HG03457 (cell line): Measurements from ENCODE around the gene CKM.
"Not testable (repeated sequence)": the region's sequence is repeated elsewhere in the genome, so short reads cannot be mapped to it uniquely, and the experiment has no call there.

Experiments used
- ATAC-seq: cut with Tn5 transposase; IDR thresholded peaks from one replicate; pipeline ENCODE4 v1.9.1; 2021; ENCODE audit warnings: moderate number of reproducible peaks; ENCODE audit not compliant: unreplicated experiment

Gene CKM

GRCh38 chr19:45321848-45322247 is 827 bp downstream of the CKM start:
- ATAC-seq, result no peak

GRCh38 chr19:45320997-45321775 is 1.5 kb downstream of the CKM start:
- ATAC-seq, result no peak

GRCh38 chr19:45315304-45315703 is 7.4 kb downstream of the CKM start:
- ATAC-seq, result no peak

GRCh38 chr19:45314708-45315245 is 7.9 kb downstream of the CKM start:
- no peak for ATAC-seq

- ATAC-seq, result not testable (repeated sequence)
These were observed 10.4 kb downstream of the CKM start for GRCh38 chr19:45312285-45312684.

DNA sequence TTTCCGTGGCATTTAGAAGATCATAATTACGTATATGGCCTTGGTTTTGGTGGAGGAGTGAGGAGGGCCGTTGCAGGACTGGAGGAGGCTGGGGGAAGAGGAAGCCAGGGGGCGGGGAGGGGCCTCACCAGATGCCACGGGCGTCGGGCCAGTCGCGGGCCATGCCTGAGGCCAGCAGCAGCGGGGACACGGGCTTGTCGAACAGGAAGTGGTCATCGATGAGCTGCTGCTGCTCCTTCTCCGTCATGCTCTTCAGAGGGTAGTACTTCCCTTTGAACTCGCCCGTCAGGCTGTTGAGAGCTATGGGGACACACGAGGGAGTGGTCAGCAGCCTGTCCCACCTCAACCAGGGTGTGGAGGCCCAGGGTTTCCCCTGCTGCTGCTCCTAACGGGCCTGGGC is 11.1 kb downstream of the CKM start:
- ATAC-seq, result no peak

GRCh38 chr19:45309322-45309721 is 13.4 kb downstream of the CKM start:
- ATAC-seq, result not testable (repeated sequence)

GRCh38 chr19:45307361-45307760 is 15.3 kb downstream of the CKM start:
- no peak for ATAC-seq

GRCh38 chr19:45306518-45307027 is 16.1 kb downstream of the CKM start:
- no peak for ATAC-seq

- ATAC-seq, result no peak
These were observed 16.6 kb downstream of the CKM start for GRCh38 chr19:45306040-45306439.

- no peak for ATAC-seq
These were observed 17.3 kb downstream of the CKM start for GRCh38 chr19:45305421-45305820.

DNA sequence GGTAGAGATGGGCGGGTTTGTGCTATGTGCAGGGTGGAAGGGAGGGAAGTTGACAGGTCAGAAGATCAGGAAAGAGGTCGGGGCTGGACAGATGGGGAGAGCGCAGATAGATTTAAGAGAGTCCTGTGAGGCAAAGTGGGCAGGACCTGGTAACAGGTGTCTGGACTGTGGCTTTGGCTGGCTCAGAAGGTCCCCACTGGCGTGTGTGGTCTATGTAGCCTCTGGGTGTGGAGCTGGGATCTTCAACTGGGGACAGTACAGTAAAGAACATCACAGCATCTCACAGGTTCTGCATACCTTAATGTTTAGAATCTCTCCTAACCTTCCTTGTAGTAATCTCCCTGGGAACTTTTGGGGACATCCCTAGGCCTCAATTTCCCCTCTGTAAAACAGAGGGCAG is 17.7 kb downstream of the CKM start:
- no peak for ATAC-seq

- ATAC-seq, result no peak
These were observed 18.3 kb downstream of the CKM start for GRCh38 chr19:45304141-45304926.

DNA sequence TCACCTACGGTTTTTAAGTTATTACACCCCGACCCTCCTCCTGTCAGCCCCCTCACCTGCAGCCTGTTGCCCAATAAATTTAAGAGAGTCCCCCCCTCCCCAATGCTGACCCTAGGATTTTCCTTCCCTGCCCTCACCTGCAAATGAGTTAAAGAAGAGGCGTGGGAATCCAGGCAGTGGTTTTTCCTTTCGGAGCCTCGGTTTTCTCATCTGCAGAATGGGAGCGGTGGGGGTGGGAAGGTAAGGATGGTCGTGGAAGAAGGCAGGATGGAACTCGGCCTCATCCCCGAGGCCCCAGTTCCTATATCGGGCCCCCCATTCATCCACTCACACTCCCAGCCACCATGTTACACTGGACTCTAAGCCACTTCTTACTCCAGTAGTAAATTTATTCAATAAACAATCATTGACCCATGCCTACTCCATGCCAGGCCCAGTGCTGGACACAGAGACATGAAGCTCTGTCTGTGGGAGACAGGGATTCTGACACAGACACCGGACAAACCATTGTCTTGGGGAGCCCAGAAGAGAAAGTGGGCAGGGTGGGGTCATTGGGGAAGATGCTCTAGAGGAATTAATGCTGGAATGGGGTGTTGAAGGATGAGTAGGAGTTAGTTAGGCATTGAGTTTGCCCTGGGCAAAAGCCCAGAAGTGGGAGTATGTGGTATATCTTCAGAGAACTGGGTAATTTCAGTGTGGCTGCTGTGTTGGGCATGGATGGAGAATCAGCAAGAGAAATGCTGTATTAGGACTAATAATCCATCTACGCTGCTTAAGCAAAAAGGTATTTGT is 19.2 kb downstream of the CKM start:
- no peak for ATAC-seq

DNA sequence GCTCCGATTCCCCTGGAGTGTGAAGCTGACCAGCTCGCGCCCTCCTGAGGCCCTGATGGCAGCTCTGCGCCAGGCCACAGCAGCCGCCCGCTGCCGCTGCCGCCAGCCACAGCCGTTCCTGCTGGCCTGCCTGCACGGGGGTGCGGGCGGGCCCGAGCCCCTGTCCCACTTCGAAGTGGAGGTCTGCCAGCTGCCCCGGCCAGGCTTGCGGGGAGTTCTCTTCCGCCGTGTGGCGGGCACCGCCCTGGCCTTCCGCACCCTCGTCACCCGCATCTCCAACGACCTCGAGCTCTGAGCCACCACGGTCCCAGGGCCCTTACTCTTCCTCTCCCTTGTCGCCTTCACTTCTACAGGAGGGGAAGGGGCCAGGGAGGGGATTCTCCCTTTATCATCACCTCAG is 20.3 kb downstream of the CKM start:
- no peak for ATAC-seq

GRCh38 chr19:45299719-45300118 is 23.0 kb downstream of the CKM start:
- ATAC-seq, result no peak

GRCh38 chr19:45298264-45298663 is 24.4 kb downstream of the CKM start:
- ATAC-seq, result no peak

DNA sequence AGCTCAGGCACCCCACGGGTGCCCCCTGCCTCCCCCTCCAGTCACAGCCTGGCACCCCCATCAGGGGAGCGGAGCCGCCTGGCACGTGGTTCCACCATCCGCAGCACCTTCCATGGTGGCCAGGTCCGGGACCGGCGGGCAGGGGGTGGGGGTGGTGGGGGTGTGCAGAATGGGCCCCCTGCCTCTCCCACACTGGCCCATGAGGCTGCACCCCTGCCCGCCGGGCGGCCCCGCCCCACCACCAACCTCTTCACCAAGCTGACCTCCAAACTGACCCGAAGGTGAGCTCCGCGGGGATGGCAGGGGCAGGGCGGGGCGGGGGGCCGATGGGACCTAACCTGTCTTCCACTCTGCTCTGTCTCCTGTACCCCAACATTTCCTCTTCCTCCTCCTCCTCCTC is 25.0 kb downstream of the CKM start:
- no peak for ATAC-seq

DNA sequence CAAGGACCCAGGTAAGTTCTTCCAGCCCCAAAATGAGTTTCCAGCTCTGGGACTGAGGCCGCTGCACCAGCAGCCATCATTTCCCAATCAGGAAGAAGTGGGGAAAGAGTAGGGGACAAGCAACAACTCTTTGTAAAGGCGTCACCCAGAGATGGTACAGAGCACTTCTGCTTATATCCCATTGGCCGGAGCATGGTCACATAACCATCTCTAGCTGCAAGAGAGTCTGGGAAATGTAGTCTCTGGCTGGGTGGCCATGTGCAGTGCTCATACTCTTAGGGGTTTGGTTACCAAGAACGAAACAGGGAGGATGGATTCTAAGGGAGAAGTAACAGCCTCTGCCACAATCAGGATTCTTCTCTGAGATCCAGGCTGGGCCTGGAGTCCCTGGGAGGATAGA is 26.3 kb downstream of the CKM start:
- ATAC-seq, result no peak

- ATAC-seq, result no peak
These were observed 26.8 kb downstream of the CKM start for GRCh38 chr19:45295873-45296272.
